ENCODE results near the gene DNAL1.

Gene DNAL1

GRCh38 chr14:73724696-73725095 is 79.9 kb downstream of the DNAL1 start:
- DNase-seq (ENCODE audit: low read depth in 2 of 2): no peak

DNA sequence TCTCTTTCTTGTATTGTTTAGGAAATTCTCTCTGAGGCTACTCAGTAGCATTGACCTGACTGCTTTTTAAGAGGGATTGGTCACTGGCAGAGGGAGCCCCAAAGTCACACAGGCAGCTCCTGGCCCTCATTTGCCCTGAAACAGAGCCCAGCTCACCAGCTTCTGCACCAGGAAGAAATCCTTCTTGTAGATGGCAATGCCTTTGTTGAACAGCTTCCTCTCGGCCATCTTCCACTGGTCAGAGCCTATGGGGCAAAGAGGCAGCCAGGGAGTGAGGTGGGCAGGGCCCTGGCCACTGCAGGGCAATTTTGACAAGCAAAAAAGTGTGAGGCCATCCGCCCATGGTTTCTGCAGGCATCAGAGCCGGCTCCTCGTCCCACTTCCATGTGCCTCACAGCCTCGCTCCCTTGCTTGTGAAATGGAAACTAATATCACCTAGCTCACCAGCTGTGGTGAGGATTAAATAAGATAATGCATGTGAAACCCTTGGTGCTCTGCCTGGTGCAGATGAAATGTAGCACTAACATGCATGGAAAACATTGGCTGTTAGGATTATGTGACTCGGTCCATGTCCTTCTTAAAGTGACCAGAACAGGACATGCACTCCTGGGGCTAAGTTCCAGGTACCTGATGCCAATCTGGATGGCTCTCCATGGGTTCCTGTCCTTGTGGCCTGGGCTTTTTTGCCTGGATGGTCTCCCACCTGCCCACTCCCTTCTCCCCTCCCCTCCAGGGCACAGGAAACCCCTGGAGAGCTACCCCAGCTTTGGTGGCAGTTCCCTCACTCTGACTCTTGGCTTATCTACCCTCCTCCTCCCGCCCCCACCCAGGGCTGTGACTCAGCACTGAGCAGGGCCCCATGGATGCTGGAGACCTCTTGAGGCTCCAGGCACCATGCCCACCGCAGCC is 80.6 kb downstream of the DNAL1 start:
- no peak for DNase-seq (ENCODE audit: low read depth in 2 of 2)

GRCh38 chr14:73726025-73726961 is 81.5 kb downstream of the DNAL1 start:
- no peak for DNase-seq (ENCODE audit: low read depth in 2 of 2)

- DNase-seq (ENCODE audit: low read depth in 2 of 2): no peak
Measured at GRCh38 chr14:73727166-73727565, 82.4 kb downstream of the DNAL1 start.

DNA sequence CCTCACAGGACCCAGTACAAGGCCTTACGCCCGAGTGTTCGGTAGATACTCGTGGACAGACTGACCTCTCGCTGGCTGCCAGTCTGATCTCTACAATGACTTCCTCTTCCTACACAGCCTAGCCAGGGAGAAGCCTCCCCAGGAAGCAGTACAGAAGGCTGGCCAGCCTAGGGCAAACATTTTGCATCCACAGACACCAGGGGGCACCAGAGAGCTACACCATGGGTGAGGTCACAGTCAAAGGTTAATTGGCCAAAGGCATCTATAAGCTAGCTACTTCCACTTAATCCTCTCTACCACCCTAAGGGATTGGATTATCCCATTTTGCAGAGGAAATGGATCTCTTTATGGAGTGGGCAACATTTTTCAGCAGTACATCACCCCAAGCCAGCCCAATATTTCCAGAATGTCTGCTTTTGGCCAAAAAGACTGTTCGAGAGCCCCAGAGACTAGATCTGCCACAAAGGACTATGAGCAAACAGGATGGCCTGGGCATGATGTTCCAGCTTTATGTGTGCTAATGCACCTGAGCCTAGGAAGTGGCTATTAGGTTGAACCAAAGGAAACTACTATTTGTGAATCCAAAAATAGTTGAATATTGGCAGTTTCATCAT is 84.0 kb downstream of the DNAL1 start:
- peak; percentile 81 to 93 for DNase-seq (ENCODE audit: low read depth in 2 of 2)

DNA sequence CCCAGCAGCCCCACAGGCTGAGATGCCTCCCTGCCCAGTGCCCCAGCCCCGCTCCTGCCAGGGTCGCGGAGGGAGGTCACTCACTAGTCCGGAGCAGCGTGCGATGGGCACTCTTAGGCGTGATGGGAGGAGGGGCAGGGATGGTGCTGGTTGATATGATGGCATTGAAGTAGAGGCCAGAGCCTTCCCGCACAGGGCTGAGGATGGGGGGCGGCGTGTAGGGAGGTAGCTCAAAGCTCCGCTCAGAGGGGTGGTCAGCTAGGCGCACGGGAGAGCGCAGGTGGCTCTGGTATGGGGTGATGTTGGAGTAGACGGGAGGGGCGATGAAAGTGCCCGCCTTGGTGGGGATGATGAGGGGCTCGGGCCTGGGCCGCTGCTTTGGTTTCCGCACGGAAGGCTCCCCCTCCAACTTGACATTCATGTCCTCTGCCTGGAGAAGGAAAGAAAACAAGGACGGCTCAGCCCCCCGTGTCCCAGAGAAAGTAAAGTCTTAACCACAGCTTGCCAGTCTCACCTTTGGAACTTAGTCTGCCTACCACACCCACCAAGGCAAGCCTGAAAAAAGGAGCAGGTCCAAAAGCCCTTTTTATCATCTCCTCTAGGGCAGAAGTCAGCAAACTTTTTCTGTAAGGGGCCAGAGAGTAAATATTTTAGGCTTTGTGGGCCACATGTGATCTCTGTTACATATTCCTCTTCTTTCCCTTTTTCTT is 84.9 kb downstream of the DNAL1 start:
- DNase-seq (ENCODE audit: low read depth in 2 of 2): no peak

DNA sequence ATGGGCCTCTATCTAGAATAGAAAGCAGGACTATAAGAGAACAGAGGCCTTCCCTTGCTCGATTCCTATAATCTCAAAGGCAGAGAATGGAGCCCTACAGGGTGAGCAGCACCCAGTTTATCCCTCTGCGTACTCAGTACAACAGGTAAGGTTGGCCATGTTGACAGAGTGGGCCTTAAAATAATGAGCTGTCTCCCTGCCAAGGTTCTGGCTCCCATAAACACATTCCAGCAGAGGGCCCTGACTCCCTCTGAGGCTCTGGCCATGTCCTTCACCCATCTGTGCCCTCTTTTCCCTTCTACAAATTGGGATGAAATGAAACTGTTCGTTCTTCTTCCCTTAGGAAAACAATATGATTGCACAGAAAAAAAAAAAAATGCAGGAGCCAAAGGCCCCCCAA is 86.3 kb downstream of the DNAL1 start:
- DNase-seq (ENCODE audit: low read depth in 2 of 2): no peak

DNA sequence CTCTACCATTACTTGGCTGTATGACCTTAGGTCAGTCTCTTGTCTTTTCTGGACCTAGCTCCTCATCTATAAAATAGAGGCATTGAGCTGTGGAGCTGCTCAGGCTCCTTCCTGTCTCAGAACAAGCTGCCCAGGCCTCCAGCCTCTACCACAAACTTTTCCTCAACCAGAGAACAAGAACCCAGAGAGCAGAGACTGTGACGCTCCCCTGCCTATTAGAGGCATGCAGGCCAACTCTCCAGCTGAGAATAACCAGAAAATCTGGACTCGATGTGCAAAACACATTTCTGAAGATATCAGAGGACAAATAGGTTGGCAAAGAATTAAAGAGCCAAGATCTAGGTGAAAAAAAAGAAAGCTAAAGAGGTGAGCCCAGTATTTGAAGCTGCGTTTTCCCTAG is 87.2 kb downstream of the DNAL1 start:
- DNase-seq (ENCODE audit: low read depth in 2 of 2): no peak

GRCh38 chr14:73736842-73737241 is 92.1 kb downstream of the DNAL1 start:
- no peak for DNase-seq (ENCODE audit: low read depth in 2 of 2)

DNA sequence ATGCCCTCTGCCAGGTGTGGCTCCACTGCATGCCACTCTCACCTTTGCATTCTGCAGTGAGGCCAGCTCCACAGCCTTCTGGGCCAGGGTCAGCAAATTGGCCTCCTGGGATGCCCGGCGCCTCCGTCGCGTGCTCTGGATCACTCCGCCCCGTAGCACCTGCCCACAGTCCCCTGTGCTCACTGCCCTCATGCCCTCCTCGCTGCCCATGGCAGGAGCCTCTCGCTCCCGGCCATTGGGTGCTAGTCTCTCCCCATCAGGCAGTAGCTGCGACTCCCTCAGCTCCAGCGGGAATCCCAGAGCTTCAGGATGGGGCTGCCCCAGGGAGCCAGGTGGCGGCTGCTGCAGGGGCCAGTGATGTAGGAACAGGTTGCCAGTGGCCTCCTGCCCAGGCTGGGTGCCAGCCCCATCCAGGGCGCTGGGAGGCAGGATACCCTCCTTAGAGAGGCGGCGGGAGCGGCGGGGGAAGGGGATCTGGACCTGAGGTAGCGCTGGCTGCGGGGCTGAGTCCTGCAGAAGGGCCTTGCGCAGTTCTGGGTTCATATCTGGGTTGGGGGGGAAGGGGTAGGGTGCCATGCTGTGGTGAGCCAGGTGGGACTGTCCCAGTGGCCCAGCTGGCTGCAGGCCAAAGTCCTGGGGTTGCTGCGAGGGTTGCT is 93.9 kb downstream of the DNAL1 start:
- no peak for DNase-seq (ENCODE audit: low read depth in 2 of 2)

GRCh38 chr14:73739174-73739898 is 94.5 kb downstream of the DNAL1 start:
- DNase-seq (ENCODE audit: low read depth in 2 of 2): no peak

DNA sequence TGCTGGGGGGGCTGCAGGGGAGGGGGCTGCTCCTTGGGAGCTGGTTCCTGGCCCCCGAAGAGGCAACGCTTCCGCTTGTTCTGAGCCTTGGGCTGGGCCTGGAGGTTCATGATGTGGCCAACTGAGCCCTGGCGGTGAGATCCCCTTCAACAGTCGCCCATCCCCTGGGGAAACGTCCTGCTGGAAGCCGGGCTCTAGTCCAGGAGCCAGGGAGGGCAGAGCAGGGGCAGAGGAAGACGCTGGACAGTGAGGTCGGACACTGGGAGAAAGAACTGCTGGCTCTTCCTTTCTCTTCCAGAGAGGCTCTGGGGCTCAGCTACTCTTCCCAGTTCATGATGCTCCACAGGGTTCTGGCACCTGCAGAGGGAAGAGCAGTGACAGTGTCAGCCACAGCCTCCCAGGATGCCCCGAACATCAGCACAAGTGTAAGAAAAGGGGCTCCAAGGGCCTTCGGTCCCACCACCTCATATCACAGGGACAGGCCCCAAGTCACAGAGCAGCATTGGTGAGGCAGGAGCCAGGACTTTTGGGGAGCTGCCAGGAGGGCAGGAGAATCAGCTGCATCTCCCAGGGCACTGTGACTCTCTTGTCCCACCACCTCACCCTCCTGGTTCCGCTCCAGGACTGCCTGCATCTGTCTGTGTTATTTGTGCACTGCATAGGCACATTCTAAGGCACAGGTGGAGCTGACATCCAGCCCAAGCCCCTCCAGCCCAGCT is 95.3 kb downstream of the DNAL1 start:
- no peak for DNase-seq (ENCODE audit: low read depth in 2 of 2)

DNA sequence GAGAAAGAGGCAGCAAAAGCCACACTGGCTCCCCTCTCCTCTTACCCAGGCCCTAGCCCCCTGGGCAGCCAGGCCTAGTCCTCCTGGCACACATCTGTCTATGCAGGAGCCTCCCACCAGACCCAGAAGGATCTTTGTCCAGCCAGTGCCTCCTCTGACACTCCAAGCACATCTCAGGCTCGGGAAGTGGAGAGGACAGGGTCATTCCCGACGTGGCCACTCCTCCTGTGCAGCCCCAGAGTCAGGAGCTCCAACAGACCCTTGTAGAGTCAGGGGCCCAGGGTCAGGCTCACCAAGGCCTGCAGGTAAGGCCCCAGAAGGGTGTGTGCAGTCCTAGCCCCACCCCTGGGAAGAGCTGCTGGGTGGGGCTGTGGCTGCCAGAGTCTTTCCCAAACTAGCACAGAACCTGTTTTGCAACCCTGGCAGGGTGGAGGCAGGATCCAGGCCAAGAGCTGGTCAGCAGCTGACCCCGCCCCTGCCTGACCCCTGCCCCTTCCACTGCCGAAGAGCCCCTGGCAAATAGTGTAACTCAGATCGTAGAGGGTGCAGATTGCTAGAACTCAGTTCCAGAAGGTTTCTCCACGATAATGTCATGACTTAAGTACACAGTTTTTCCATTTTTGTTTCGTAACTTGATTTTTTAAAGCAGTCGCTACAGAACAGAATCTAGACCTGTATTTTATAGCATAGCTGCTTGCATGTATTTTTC is 96.0 kb downstream of the DNAL1 start:
- DNase-seq (ENCODE audit: low read depth in 2 of 2): no peak

DNA sequence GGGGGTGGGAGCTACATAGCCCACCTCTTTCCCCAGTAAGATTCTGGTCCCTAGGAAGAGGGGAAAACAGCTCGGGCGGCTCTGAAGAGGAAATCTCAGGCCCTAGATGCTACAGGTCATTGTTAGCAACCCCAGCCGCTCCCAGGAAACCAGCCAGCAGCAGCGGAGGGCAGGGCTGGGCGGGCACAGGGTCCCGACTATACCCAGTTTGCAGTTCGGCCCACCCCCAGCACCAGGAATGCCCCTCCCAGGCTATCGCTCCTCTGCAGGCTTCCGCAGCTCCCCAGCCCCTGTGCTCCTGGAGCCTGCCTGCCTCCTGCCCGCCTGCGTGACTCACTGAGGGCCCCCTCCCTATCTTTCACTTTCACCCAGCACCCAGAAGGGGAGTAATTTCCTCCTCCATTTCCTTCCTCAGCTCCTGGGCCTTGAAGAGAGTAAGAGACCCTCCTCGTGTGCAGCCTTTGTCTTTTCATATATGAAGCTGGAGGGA is 96.6 kb downstream of the DNAL1 start:
- DNase-seq (ENCODE audit: low read depth in 2 of 2): no peak

DNA sequence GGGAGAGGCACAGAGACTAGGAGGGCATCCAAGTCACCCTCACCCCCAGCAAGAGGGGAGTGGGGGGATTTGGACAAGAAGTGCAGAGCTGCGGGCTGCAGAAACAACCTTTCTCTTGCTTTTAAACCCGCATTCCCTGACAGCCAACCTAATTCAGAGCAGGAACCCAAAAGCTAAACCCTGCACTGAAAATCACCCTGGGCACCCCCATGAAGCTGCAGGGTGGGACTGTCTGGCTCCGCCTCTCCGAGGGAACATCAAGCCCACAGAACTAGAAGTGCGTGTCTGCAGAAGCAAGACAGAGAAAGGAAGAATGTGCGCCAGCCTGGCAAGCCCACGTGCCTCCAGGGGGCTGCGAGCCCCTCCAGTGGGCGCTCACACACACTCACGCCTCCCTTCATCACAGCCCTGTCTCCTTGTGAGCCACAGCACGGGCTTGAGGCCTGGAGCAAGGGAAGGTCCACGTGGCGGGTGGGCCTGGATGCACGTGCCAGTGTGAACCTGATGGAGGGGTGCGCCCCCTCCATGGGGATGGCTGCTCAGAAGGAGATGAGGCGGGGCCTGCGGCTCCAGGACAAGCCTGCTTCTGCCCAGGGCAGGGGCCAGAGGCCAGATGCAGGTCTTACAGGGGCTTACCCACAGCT is 97.2 kb downstream of the DNAL1 start:
- no peak for DNase-seq (ENCODE audit: low read depth in 2 of 2)

- DNase-seq (ENCODE audit: low read depth in 2 of 2): no peak
Measured at GRCh38 chr14:73742520-73743238, 97.9 kb downstream of the DNAL1 start.

- no peak for DNase-seq (ENCODE audit: low read depth in 2 of 2)
Measured at GRCh38 chr14:73743431-73743931, 98.7 kb downstream of the DNAL1 start.
